Esophagus squamous epithelium (tissue), 5 donors: Measurements from ENCODE around the gene FAM181A. TPM values are rescaled to one million over a fixed set of nuclear protein-coding genes. Genes with fewer than 3 reads are reported as not detected.

Source experiments
- DNase-seq: peaks from one replicate; lab custom pipeline; 2025; lab: John Stamatoyannopoulos, UW
- H3K27ac ChIP-seq, 4 donors: fragments of 200-600 bp; sonication (generic); one replicate each; pipeline ENCODE4 v1.5.1; 2016 to 2019; ENCODE audit warnings: mild to moderate bottlenecking in 1 of 4
- H3K27me3 ChIP-seq, 4 donors: fragments of 200-600 bp; sonication (generic); 1 replicate in 3 of 4; 2 replicates in 1 of 4; pipeline versions ENCODE4 v1.5.1 to v1.6.0; 2017 to 2021; ENCODE audit warnings: antibody characterized with exemption in 1 of 4
- H3K36me3 ChIP-seq, 3 donors: fragments of 200-600 bp; sonication (generic); one replicate each; pipeline ENCODE4 v1.5.1; 2016 to 2019
- H3K4me1 ChIP-seq, 3 donors: fragments of 200-600 bp; sonication (generic); one replicate each; pipeline ENCODE4 v1.5.1; 2017 to 2019
- H3K4me3 ChIP-seq, 4 donors: fragments of 200-600 bp; sonication (generic); 1 replicate in 3 of 4; 2 replicates in 1 of 4; pipeline ENCODE4 v1.5.1; 2016 to 2019; ENCODE audit warnings: mild to moderate bottlenecking in 2 of 4, moderate library complexity in 1 of 4
- H3K9me3 ChIP-seq, 3 donors: fragments of 200-600 bp; sonication (generic); one replicate each; pipeline ENCODE4 v1.5.1; 2016 to 2019
- CTCF ChIP-seq, 6 experiments: fragments of 450-650 bp in 4 of 6; fragments of 200-600 bp in 2 of 6; sonication (generic) in 2 of 6; IDR thresholded peaks; one replicate each; pipeline ENCODE4 v1.5.1; 2016 to 2019; ENCODE audit warnings: antibody characterized with exemption in 6 of 6, mild to moderate bottlenecking in 4 of 6, moderate library complexity in 4 of 6
- POLR2A ChIP-seq, 4 donors: fragments of 450-650 bp; IDR thresholded peaks; one replicate each; pipeline ENCODE4 v1.6.1; 2017; ENCODE audit warnings: antibody characterized with exemption in 4 of 4, mild to moderate bottlenecking in 4 of 4, moderate library complexity in 3 of 4
- WGBS, 2 donors: methylation state at CpG; one replicate each; pipeline ENCODE4 v1.1.5; 2018; 5-methylcytosine and 5-hydroxymethylcytosine counted together
- intact Hi-C: fragments of 100-400 bp; cut with DNase I; formaldehyde crosslinking; loops from one replicate; pipeline ENCODE4 v1.15.0; 2022
- total RNA-seq, 4 donors: library from RNA; depleted of rRNA; stranded (reverse); fragments of >200 nt; gene quantifications; one replicate each; pipeline ENCODE4 v1.1.0, GENCODE V29; 2016
- donor health status: DM: yes; HTN: yes; CAD: no.

FAM181A gene
- total RNA-seq, 4 donors from 2014 or later, result not detected

- H3K27me3 ChIP-seq, result no peaks in the 10 kb centered on the region
- H3K9me3 ChIP-seq, result peaks cover 0 to 9% (median 4%) of the 10 kb centered on the region in 3 donors
- no peak overlapping the region for H3K4me3 ChIP-seq
- DNase-seq, result no peak
- peaks cover 0 to 6% (median 0%) of the 10 kb centered on the region in 3 donors for H3K4me1 ChIP-seq
- H3K27ac ChIP-seq, result no peak overlapping the region
- H3K36me3 ChIP-seq, result no peaks in the 10 kb centered on the region
- 81 to 88% methylated on average over 4 to 5 of the region's 5 CpGs for WGBS, 2 donors
- no peak for TF ChIP-seq POLR2A (IDR thresholded peaks at IDR 0.05)
- TF ChIP-seq CTCF (IDR thresholded peaks at IDR 0.05), result no peak
- intact Hi-C loops, result no loop called here
Observed at GRCh38 chr14:93911975-93912615, 15.0 kb upstream of the FAM181A start.

DNA sequence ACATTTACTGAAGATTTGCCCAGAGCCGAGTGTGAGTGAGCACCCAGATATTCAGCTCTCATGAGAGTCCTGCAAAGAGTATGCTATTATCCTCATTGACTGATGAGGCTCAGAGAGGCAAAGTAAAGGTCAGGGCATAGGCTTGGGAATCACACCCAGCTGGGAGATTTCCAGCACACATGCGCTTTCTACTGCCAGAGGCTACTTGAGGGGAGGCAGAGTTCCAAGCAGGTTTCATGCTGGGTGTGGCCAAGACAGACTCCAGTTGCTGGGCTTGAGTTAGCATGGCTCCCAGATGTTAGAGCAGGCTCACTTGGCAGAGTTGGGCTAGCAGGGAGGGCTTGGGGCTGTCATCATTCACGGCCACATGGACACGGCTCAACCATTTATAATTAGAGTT lies 14.4 kb upstream of the FAM181A start:
- DNase-seq, result no peak
- Histone ChIP-seq H3K4me1 (peaks cover 0 to 6% (median 0%) of the 10 kb centered on the region in 3 donors), H3K27ac (no peak overlapping the region), H3K9me3 (peaks cover 0 to 9% (median 4%) of the 10 kb centered on the region in 3 donors), H3K4me3 (no peak overlapping the region), H3K36me3 (no peaks in the 10 kb centered on the region), H3K27me3 (no peaks in the 10 kb centered on the region)
- 51 to 76% methylated on average over 3 to 4 of the region's 4 CpGs for WGBS, 2 donors
- intact Hi-C loops, result no loop called here
- no peak for TF ChIP-seq POLR2A (IDR thresholded peaks at IDR 0.05)
- TF ChIP-seq CTCF (IDR thresholded peaks at IDR 0.05), result no peak

DNA sequence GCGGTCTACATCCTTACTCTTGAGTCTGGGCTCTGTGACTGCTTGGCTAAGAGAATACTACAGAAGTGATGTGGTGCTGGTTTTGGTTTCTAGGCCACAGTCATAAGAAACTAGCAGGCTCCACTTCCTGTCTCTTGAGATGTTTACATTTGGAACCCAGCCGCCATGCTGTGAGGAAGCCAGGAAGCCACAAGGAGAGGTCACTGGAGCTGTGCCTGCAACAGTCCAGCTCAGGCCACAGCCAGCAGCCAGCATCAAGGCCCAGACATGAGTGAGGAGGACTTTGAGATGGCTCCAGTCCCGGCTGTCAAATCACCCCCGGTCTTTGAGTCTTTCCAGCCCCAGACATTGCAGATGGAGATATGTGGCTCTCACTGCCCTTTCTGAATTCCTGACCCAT lies 12.9 kb upstream of the FAM181A start:
- H3K27ac ChIP-seq, result no peak overlapping the region
- no peaks in the 10 kb centered on the region for H3K27me3 ChIP-seq
- no peak for DNase-seq
- no peak for TF ChIP-seq CTCF (IDR thresholded peaks at IDR 0.05)
- no peak for TF ChIP-seq POLR2A (IDR thresholded peaks at IDR 0.05)
- H3K9me3 ChIP-seq, result peaks cover 0 to 9% (median 4%) of the 10 kb centered on the region in 3 donors
- WGBS, 2 donors, result 68 to 85% methylated on average over 2 to 3 of the region's 4 CpGs
- H3K4me3 ChIP-seq, result no peak overlapping the region
- no peaks in the 10 kb centered on the region for H3K36me3 ChIP-seq
- intact Hi-C loops, result no loop called here
- H3K4me1 ChIP-seq, result peaks cover 0 to 6% (median 0%) of the 10 kb centered on the region in 3 donors

- no peak overlapping the region for H3K4me3 ChIP-seq
- H3K27me3 ChIP-seq, result no peaks in the 10 kb centered on the region
- H3K9me3 ChIP-seq, result peaks cover 0 to 9% (median 4%) of the 10 kb centered on the region in 3 donors
- 61 to 86% methylated on average over 3 to 12 of the region's 14 CpGs for WGBS, 2 donors
- H3K4me1 ChIP-seq, result peaks cover 0 to 6% (median 0%) of the 10 kb centered on the region in 3 donors
- no peak for DNase-seq
- intact Hi-C loops, result no loop called here
- no peaks in the 10 kb centered on the region for H3K36me3 ChIP-seq
- no peak for TF ChIP-seq POLR2A (IDR thresholded peaks at IDR 0.05)
- TF ChIP-seq CTCF (IDR thresholded peaks at IDR 0.05), result no peak
- no peak overlapping the region for H3K27ac ChIP-seq
Observed at GRCh38 chr14:93915070-93915705, 12.0 kb upstream of the FAM181A start.

- intact Hi-C loops, result no loop called here
- no peak overlapping the region for H3K4me3 ChIP-seq
- no peak overlapping the region for H3K27ac ChIP-seq
- DNase-seq, result no peak
- peaks cover 0 to 6% (median 0%) of the 10 kb centered on the region in 3 donors for H3K4me1 ChIP-seq
- peaks cover 0 to 9% (median 4%) of the 10 kb centered on the region in 3 donors for H3K9me3 ChIP-seq
- 33 to 36% methylated on average over 2 of the region's 2 CpGs for WGBS, 2 donors
- TF ChIP-seq POLR2A (IDR thresholded peaks at IDR 0.05), result no peak
- TF ChIP-seq CTCF (IDR thresholded peaks at IDR 0.05), result no peak
- H3K36me3 ChIP-seq, result no peaks in the 10 kb centered on the region
- H3K27me3 ChIP-seq, result no peaks in the 10 kb centered on the region
Observed at GRCh38 chr14:93915800-93916199, 11.3 kb upstream of the FAM181A start.
